Psoas muscle (tissue), 8 donors: ENCODE measurements around the gene VCL. TPM values are rescaled to one million over a fixed set of nuclear protein-coding genes. Genes with fewer than 3 reads are reported as not detected.
A peak's percentile ranks its signal among the peaks of the same experiment; 100 is the strongest.

Experiments used
- ATAC-seq, 4 donors: fragments of 200-7000 bp; cut with Tn5 transposase; one replicate each; pipeline ENCODE4 v1.9.1; 2020; ENCODE audit warnings: moderate library complexity in 3 of 4, mild to moderate bottlenecking in 2 of 4
- DNase-seq, 2 donors: peaks; one replicate each; pipeline ENCODE4 v3.0.0-alpha.2; 2020
- H3K27ac ChIP-seq: fragments of 200-600 bp; one replicate; pipeline ENCODE4 v1.8.0; 2022
- H3K27me3 ChIP-seq, 3 donors: fragments of 200-600 bp in 1 of 3; one replicate each; pipeline versions ENCODE4 v1.6.1 to v1.8.0; 2013 to 2022; ENCODE audit warnings: low read length in 2 of 3, mild to moderate bottlenecking in 2 of 3, moderate library complexity in 1 of 3; ENCODE audit not compliant: insufficient read depth in 3 of 3
- H3K36me3 ChIP-seq, 2 donors: fragments of 200-600 bp in 1 of 2; one replicate each; pipeline versions ENCODE4 v1.6.1 to v1.8.0; 2013 to 2022; ENCODE audit warnings: low read depth in 1 of 2, mild to moderate bottlenecking in 1 of 2, moderate library complexity in 1 of 2; ENCODE audit not compliant: insufficient read depth in 1 of 2
- H3K4me1 ChIP-seq: fragments of 200-600 bp; one replicate; pipeline ENCODE4 v1.8.0; 2022
- H3K4me3 ChIP-seq: fragments of 200-600 bp; one replicate; pipeline ENCODE4 v1.8.0; 2022; ENCODE audit warnings: mild to moderate bottlenecking
- H3K9me3 ChIP-seq: fragments of 200-600 bp; one replicate; pipeline ENCODE4 v1.8.0; 2022
- CTCF ChIP-seq: fragments of 200-600 bp; IDR thresholded peaks from one replicate; pipeline ENCODE4 v1.8.0; 2022; ENCODE audit warnings: antibody characterized with exemption
- WGBS, 3 donors: extraction: QIAGEN DNeasy Blood & Tissue Kit; methylation state at CpG; one replicate each; pipeline versions ENCODE4 v1.1.6 to v1.1.7; 2013; 5-methylcytosine and 5-hydroxymethylcytosine counted together
- intact Hi-C, 2 donors: fragments of 100-400 bp; cut with DNase I; formaldehyde crosslinking; loops; one replicate each; pipeline versions ENCODE4 v1.11.0 to v1.14.2; 2022
- polyA plus RNA-seq, 3 donors: library from polyadenylated mRNA; stranded (reverse); fragments of 200-250 nt; gene quantifications; one replicate each; pipeline ENCODE4 v1.2.3, GENCODE V29; 2013
- total RNA-seq, 4 donors: library from RNA; stranded (reverse); fragmentation: NEBNext Ultra II Directional in 2 of 4; extraction: Animal tissue kit (Norgen Biotek cat#: 25700) in 2 of 4; gene quantifications; one replicate each; pipeline versions ENCODE4 v1.2.1 to v1.2.4, GENCODE V29; 2021 to 2023
- donor health status: healthy with polysubstance abuse.
- donor health status: DM: no; HTN: no; CAD: no; lungs with moderate emphysema.
- donor health status: Bipolar disorder and iron deficiency.
- donor health status: healthy.
- donor health status: DM: yes; HTN: yes; CAD: no.
- donor health status: DM: no; HTN: no; CAD: no.
- donor health status: DM: no; HTN: no; CAD: no.
- donor health status: DM: yes; HTN: yes; CAD: no.

Gene VCL
- total and polyA plus RNA-seq, 7 donors, result 54.5 to 426 (median 93.2) TPM

GRCh38 chr10:74099836-74100235 lies 101.9 kb downstream of the VCL start:
- Histone ChIP-seq H3K27me3 (no peaks in the 10 kb centered on the region), H3K9me3 (no peaks in the 10 kb centered on the region), H3K36me3 (peaks cover 25 to 96% of the 10 kb centered on the region in 2 donors), H3K4me3 (no peak overlapping the region), H3K4me1 (peaks cover 5% of the 10 kb centered on the region), H3K27ac (no peak overlapping the region)
- intact Hi-C loops, result no loop called here
- WGBS, 3 donors, result 93 to 94% (median 94%) methylated on average over 3 of the region's 3 CpGs
- no peak for TF ChIP-seq CTCF
- DNase-seq (no peak), ATAC-seq (no peak)

GRCh38 chr10:74103560-74104258 lies 105.8 kb downstream of the VCL start:
- DNase-seq, result no peak
- ATAC-seq, result peak; percentile 62 to 76 (median 65)
- Histone ChIP-seq H3K9me3 (no peaks in the 10 kb centered on the region), H3K27me3 (no peaks in the 10 kb centered on the region), H3K4me1 (peaks cover 5% of the 10 kb centered on the region), H3K4me3 (no peak overlapping the region), H3K27ac (peak overlapping the region; percentile 43), H3K36me3 (peaks cover 28 to 96% of the 10 kb centered on the region in 2 donors)
- 69 to 89% (median 75%) methylated on average over 11 of the region's 11 CpGs for WGBS, 3 donors
- peak; percentile 22 for TF ChIP-seq CTCF
- intact Hi-C loops, result no loop called here

GRCh38 chr10:74104480-74104879 lies 106.6 kb downstream of the VCL start:
- H3K36me3 ChIP-seq, result peaks cover 29 to 96% of the 10 kb centered on the region in 2 donors
- no peak for ATAC-seq
- no peak for TF ChIP-seq CTCF

GRCh38 chr10:74104996-74105395 lies 107.1 kb downstream of the VCL start:
- 86 to 94% (median 94%) methylated on average over 8 of the region's 8 CpGs for WGBS, 3 donors
- intact Hi-C loops, result no loop called here
- no peak for DNase-seq
- no peak for ATAC-seq
- H3K36me3 ChIP-seq, result peaks cover 29 to 96% of the 10 kb centered on the region in 2 donors
- no peak overlapping the region for H3K27ac ChIP-seq
- no peaks in the 10 kb centered on the region for H3K27me3 ChIP-seq
- no peak overlapping the region for H3K4me3 ChIP-seq
- H3K4me1 ChIP-seq, result peaks cover 5% of the 10 kb centered on the region
- TF ChIP-seq CTCF, result no peak
- H3K9me3 ChIP-seq, result no peaks in the 10 kb centered on the region

More at GRCh38 chr10:74104480-74104879, 106.6 kb downstream of the VCL start:
- WGBS, 3 donors, result 75 to 91% (median 82%) methylated on average over 5 of the region's 5 CpGs
- H3K27me3 ChIP-seq, result no peaks in the 10 kb centered on the region
- H3K4me1 ChIP-seq, result peaks cover 5% of the 10 kb centered on the region
- DNase-seq, result no peak
- H3K27ac ChIP-seq, result no peak overlapping the region
- H3K4me3 ChIP-seq, result no peak overlapping the region
- intact Hi-C loops, result no loop called here
- H3K9me3 ChIP-seq, result no peaks in the 10 kb centered on the region

GRCh38 chr10:74107391-74107790 lies 109.5 kb downstream of the VCL start:
- Histone ChIP-seq H3K4me3 (no peak overlapping the region), H3K27ac (no peak overlapping the region), H3K27me3 (no peaks in the 10 kb centered on the region), H3K36me3 (peaks cover 35 to 98% of the 10 kb centered on the region in 2 donors), H3K9me3 (no peaks in the 10 kb centered on the region), H3K4me1 (peaks cover 5% of the 10 kb centered on the region)
- WGBS, 3 donors, result 66 to 82% (median 72%) methylated on average over 4 of the region's 4 CpGs
- TF ChIP-seq CTCF, result no peak
- DNase-seq (no peak), ATAC-seq (no peak)
- intact Hi-C loops, result no loop called here
